Skeletal muscle tissue (tissue), 4 donors: ENCODE data around the gene TMEM245. TPM values are rescaled to one million over a fixed set of nuclear protein-coding genes. Genes with fewer than 3 reads are reported as not detected.

ENCODE experiments used
- H3K27ac ChIP-seq: one replicate; pipeline ENCODE4 v1.7.0; 2013; ENCODE audit warnings: mild to moderate bottlenecking, low read depth, low read length, inconsistent platforms
- H3K27me3 ChIP-seq, 3 donors: one replicate each; pipeline ENCODE4 v1.7.0; 2013; ENCODE audit warnings: low read length in 3 of 3; ENCODE audit not compliant: control insufficient read depth in 3 of 3, insufficient read depth in 3 of 3
- H3K36me3 ChIP-seq, 3 donors: one replicate each; pipeline ENCODE4 v1.7.0; 2013; ENCODE audit warnings: low read length in 3 of 3; ENCODE audit not compliant: control insufficient read depth in 3 of 3, insufficient read depth in 3 of 3
- H3K4me1 ChIP-seq, 3 donors: one replicate each; pipeline ENCODE4 v1.7.0; 2013; ENCODE audit warnings: low read length in 3 of 3, mild to moderate bottlenecking in 3 of 3; ENCODE audit not compliant: control insufficient read depth in 3 of 3, insufficient read depth in 3 of 3
- H3K4me3 ChIP-seq, 3 donors: one replicate each; pipeline ENCODE4 v1.7.0; 2013; ENCODE audit warnings: low read length in 3 of 3
- H3K9ac ChIP-seq, 3 donors: one replicate each; pipeline ENCODE4 v1.7.0; 2013; ENCODE audit warnings: low read length in 3 of 3, mild to moderate bottlenecking in 3 of 3, moderate library complexity in 2 of 3, low read depth in 1 of 3
- H3K9me3 ChIP-seq, 3 donors: one replicate each; pipeline ENCODE4 v1.7.0; 2013; ENCODE audit warnings: low read length in 3 of 3; ENCODE audit not compliant: control insufficient read depth in 3 of 3
- total RNA-seq: library from RNA; depleted of rRNA; stranded (reverse); fragments of >200 nt; gene quantifications from one replicate; pipeline ENCODE4 v1.2.3, GENCODE V29; 2014
- donor health status: Osteomylitis.

TMEM245 gene
- total RNA-seq, 1 donor from 2014 or later, result 62.6 TPM

DNA sequence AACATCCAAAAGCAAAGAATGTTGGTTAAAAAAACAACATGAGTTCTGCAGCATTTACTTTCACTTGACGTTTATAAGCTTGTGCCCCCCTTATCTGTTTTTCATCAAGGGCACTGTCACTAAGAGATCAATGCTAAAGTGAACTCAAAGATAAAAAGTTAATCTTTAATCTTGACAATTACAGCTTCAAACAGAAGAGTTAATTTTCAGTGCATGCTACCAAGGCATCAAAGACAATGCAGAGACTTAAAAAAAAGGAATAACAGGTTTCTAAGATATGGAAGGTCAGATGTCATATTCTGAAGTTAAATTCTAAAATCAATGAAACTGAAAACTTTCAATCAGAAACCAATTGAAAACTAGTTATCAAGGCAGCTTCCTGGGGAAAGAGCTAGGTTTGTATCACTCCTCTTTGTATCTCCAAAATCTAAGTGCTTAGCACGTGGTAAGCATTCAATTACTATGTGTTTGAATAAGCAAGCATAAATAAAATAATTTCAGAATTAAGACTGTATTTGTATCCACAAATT, 37.6 kb downstream of the TMEM245 start:
- no peaks in the 10 kb centered on the region for H3K9me3 ChIP-seq
- no peaks in the 10 kb centered on the region for H3K27me3 ChIP-seq
- no peaks in the 10 kb centered on the region for H3K4me1 ChIP-seq
- H3K9ac ChIP-seq, result no peak overlapping the region
- no peak overlapping the region for H3K27ac ChIP-seq
- no peak overlapping the region for H3K4me3 ChIP-seq
- H3K36me3 ChIP-seq, result peaks cover 6 to 23% (median 18%) of the 10 kb centered on the region in 3 donors

DNA sequence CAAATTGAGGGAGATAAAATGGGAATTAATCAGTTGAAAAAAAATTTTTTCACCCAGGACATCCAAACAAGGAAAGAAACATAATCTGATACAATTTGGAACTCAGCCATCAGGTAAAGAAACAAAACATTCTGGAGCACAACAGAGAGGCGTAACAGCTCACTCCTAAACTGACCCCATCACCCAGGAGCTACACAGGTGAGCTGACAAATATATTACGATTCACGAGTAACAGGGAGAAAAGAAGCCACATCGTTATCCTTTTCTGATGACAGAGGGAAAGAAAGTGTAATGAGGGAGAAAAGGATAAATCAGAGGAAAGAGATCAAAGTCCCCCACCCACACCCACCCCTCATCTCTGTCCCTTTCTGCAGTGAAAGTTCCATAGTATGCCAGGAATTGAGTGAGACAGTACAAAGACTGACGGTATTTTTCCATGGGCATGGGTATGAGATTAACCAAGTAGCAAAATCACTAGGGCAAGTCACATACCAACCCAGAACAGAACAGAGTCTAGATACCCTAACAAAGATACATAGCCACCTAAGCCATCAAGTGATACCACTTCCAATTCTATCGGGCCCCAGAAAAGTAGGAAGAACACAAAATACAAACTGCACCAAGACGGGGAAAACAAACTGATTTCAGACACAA, 45.4 kb downstream of the TMEM245 start:
- H3K36me3 ChIP-seq, result peaks cover 13 to 64% (median 33%) of the 10 kb centered on the region in 3 donors
- no peak overlapping the region for H3K4me3 ChIP-seq
- H3K27me3 ChIP-seq, result no peaks in the 10 kb centered on the region
- no peak overlapping the region for H3K9ac ChIP-seq
- no peaks in the 10 kb centered on the region for H3K4me1 ChIP-seq
- H3K27ac ChIP-seq, result no peak overlapping the region
- H3K9me3 ChIP-seq, result no peaks in the 10 kb centered on the region

DNA sequence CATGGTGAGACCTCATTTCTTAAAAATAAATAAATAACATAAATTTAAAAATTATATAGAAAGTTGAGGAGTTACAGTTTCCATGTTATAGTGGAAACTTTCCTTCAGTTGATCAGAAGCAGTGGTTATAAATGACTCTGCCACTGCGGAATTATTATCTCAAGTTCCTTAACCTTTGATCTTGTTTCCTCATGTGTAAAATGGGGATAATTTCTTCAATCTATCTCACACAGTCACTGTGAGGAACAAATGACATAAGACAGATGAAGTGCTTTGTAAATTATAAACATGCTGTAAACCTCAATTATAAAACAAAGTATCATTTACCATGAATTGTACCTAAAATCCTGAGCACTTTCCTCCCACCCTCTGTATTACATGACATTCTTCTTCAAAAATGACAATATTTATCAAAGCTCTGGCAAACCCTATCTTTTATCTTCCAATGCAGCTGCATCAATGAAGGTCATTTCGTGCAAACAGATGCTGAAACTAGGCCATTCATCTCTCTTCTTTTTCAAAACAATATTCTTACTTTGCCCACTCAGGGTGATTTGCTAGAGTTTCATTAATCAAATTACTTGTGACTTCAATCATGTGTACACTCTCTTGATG, 46.8 kb downstream of the TMEM245 start:
- Histone ChIP-seq H3K9ac (no peak overlapping the region), H3K27me3 (no peaks in the 10 kb centered on the region), H3K9me3 (no peaks in the 10 kb centered on the region), H3K4me1 (no peaks in the 10 kb centered on the region), H3K36me3 (peaks cover 10 to 51% (median 36%) of the 10 kb centered on the region in 3 donors), H3K4me3 (no peak overlapping the region), H3K27ac (no peak overlapping the region)

DNA sequence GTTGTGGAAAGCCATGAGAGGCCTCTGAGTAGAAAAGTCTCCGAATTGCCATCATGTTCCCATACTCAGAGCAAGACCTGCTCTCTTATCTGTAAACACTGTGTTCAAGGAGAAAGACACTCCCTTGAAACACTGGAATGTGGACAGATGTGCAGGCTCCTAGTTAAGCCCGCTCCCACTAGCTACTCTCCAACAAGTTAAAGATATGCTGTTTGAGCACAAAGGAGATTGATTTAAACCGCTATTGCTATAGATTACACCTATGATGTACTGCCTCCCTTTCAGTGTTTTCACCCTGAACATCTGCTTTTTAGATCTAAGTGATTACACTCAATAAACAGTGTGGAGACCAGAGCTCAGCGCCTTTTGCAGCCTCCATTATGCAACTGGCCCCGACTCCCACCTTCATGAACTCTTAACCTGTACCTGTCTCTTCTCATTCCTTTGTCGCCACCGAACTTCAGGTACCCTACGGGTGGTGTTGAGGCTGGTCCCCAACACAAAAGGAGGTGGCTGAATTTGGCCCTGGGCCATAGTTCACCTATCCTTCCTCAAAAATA, 47.5 kb downstream of the TMEM245 start:
- Histone ChIP-seq H3K27me3 (no peaks in the 10 kb centered on the region), H3K9ac (no peak overlapping the region), H3K9me3 (no peaks in the 10 kb centered on the region), H3K4me1 (no peaks in the 10 kb centered on the region), H3K4me3 (no peak overlapping the region), H3K36me3 (peaks cover 13 to 58% (median 40%) of the 10 kb centered on the region in 3 donors), H3K27ac (no peak overlapping the region)

DNA sequence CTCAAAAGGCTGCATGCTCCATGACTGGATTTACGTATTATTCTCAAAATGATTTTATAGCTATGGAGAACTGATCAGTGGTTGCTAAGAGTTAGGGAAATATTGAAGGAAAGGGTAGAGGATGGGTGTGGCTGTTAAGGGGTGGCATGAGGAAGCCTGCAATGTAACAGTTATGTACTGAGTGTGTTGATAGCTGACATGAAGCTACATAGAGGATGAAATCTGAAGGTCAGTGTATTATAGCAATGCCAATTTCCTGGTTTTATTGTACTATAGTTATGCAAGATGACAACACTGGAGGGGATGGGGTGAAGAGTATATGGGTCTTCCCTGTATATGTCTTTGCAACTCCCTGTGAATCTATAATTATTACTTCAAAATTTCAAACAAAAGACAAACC, 51.0 kb downstream of the TMEM245 start:
- H3K4me3 ChIP-seq, result no peak overlapping the region
- no peaks in the 10 kb centered on the region for H3K27me3 ChIP-seq
- no peak overlapping the region for H3K27ac ChIP-seq
- no peaks in the 10 kb centered on the region for H3K4me1 ChIP-seq
- H3K9me3 ChIP-seq, result no peaks in the 10 kb centered on the region
- peaks cover 17 to 69% (median 60%) of the 10 kb centered on the region in 3 donors for H3K36me3 ChIP-seq
- H3K9ac ChIP-seq, result no peak overlapping the region

DNA sequence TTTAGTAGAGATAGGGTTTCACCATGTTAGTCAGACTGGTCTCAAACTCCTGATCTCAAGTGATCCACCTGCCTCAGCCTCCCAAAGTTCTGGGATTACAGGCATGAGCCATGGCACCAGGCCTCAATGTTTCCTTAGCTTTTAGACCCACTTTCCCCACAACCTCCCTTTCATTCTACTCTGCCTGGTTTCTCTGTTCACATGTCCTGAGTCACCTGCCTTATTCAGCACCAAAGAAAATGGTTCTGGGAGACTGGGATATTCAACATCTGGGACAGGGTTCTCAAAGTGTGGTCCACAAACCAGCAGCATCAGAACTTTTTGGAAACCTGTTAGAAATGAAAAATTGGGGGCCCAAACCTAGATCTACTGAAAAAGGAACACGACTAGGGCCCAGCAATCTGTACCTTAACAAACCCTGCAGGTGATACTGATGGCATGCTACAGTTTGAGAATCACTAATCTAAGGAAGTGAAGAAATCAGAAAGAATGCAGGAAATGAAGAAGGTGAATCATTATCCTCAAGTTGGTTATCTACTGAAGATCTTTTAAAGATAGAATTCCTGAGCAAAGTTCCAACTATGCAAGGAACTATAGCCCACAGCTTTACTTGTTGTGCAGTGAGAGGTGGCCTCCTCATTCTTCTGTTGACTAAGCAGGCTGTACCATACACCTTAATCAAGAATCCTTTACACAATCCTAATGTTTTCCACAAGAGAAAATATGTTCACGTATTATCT, 54.6 kb downstream of the TMEM245 start:
- Histone ChIP-seq H3K4me3 (no peak overlapping the region), H3K27ac (no peak overlapping the region), H3K27me3 (no peaks in the 10 kb centered on the region), H3K9ac (no peak overlapping the region), H3K9me3 (no peaks in the 10 kb centered on the region), H3K4me1 (no peaks in the 10 kb centered on the region), H3K36me3 (peaks cover 16 to 65% (median 53%) of the 10 kb centered on the region in 3 donors)

DNA sequence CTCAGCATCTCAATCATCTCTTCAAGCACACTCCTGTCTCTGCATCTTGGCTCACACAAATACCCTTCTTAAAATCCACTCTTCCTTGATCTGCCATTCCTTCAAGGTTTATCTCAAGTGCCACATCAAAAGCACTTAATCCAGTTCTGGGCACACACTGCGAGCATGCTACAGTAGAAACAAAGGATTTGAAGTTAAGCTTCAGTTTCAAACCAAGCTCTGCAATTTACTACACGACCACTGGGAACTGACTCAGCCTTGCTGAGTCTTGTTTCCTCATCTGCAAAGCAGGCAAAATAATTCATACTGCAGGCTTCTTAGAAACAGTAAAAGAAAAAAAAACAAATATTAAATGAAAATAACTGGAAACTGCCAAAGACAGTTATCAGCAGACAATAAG, 56.0 kb downstream of the TMEM245 start:
- no peak overlapping the region for H3K27ac ChIP-seq
- no peak overlapping the region for H3K4me3 ChIP-seq
- no peaks in the 10 kb centered on the region for H3K4me1 ChIP-seq
- H3K9me3 ChIP-seq, result no peaks in the 10 kb centered on the region
- H3K36me3 ChIP-seq, result peaks cover 22 to 60% (median 59%) of the 10 kb centered on the region in 3 donors
- no peaks in the 10 kb centered on the region for H3K27me3 ChIP-seq
- H3K9ac ChIP-seq, result no peak overlapping the region

DNA sequence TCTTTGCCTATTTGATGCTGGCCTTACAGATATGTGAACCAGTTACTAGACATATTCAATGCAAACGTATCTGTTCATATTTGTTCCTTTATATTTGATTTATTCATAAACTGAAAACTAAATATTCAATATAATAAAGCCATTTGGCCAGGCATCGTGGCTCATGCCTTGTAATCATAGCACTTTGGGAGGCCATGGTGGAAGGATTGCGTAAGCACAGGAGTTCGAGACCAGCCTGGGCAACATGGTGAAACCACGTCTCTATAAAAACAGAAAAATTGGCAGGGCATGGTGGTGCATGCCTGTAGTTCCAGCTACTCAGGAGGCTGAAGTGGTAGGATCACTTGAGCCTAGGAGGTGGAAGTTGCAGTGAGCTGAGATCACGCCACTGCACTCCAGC, 57.2 kb downstream of the TMEM245 start:
- Histone ChIP-seq H3K36me3 (peaks cover 22 to 62% (median 55%) of the 10 kb centered on the region in 3 donors), H3K9ac (no peak overlapping the region), H3K27me3 (no peaks in the 10 kb centered on the region), H3K4me1 (no peaks in the 10 kb centered on the region), H3K9me3 (no peaks in the 10 kb centered on the region), H3K4me3 (no peak overlapping the region), H3K27ac (no peak overlapping the region)

DNA sequence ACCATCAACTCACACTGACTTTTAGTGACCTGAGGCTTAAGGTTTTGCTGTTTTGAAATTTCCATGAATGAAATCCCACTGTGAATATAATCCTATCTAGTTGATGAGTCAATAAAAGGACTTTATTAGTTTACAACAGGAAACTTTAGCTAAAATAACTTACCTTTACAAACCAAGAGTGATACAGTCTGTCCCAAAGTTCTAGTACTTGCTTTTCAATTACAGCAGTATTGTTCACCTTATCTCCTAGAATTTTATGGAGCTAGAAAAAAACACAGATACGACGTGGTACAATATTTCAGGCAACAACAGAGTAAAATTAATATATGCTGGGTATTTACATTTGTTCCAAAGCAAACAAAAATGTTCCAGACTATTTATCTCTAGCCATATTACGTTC, 59.6 kb downstream of the TMEM245 start:
- H3K9ac ChIP-seq, result no peak overlapping the region

More for the DNA sequence above, 59.6 kb downstream of the TMEM245 start:
- H3K36me3 ChIP-seq, result peaks cover 21 to 58% (median 54%) of the 10 kb centered on the region in 3 donors
- H3K4me1 ChIP-seq, result no peaks in the 10 kb centered on the region
- H3K27ac ChIP-seq, result no peak overlapping the region
- H3K4me3 ChIP-seq, result no peak overlapping the region
- no peaks in the 10 kb centered on the region for H3K27me3 ChIP-seq
- no peaks in the 10 kb centered on the region for H3K9me3 ChIP-seq
